AG09319 (cell line): ENCODE data around the gene SOX30.

Source experiments
- DNase-seq: peaks from one replicate; pipeline ENCODE4 v3.0.0-alpha.2; 2010; ENCODE audit warnings: low read depth; ENCODE audit errors: extremely low read depth
- CTCF ChIP-seq: IDR thresholded peaks from 2 replicates; pipeline ENCODE4 v1.5.1; 2011; ENCODE audit warnings: low read depth, mild to moderate bottlenecking, inconsistent platforms, low read length, moderate library complexity

The SOX30 gene

GRCh38 chr5:157651623-157652376 lies 438 bp downstream of the SOX30 start:
- no peak for DNase-seq

GRCh38 chr5:157650991-157651611 lies 1.1 kb downstream of the SOX30 start:
- DNase-seq: no peak
- TF ChIP-seq CTCF: no peak

More at GRCh38 chr5:157651623-157652376, 438 bp downstream of the SOX30 start:
- TF ChIP-seq CTCF: peak; percentile 12; the same call in 1 of the 2 replicates

- DNase-seq: no peak
- no peak for TF ChIP-seq CTCF
Observed at GRCh38 chr5:157649101-157649500, 3.1 kb downstream of the SOX30 start.

GRCh38 chr5:157648275-157648990 lies 3.8 kb downstream of the SOX30 start:
- no peak for DNase-seq
- TF ChIP-seq CTCF: no peak

- no peak for DNase-seq
- no peak for TF ChIP-seq CTCF
Observed at GRCh38 chr5:157640406-157641066, 11.7 kb downstream of the SOX30 start.

- no peak for TF ChIP-seq CTCF
- no peak for DNase-seq
Observed at GRCh38 chr5:157630341-157630740, 21.9 kb downstream of the SOX30 start.
